Astrocyte of the spinal cord (primary cell): ENCODE results near the gene ATP9B.

ENCODE experiments used
- DNase-seq: peaks from one replicate; pipeline ENCODE4 v3.0.0; 2011; ENCODE audit warnings: low read depth, low spot score
- H3K4me3 ChIP-seq: 2 replicates; pipeline ENCODE4 v1.5.1; 2011; ENCODE audit warnings: low read depth, mild to moderate bottlenecking, low read length, moderate library complexity
- CTCF ChIP-seq: IDR thresholded peaks from 2 replicates; pipeline ENCODE4 v1.5.1; 2012; ENCODE audit warnings: low read depth, mild to moderate bottlenecking, low read length, inconsistent platforms
- in situ Hi-C: cut with HindIII; loops from 2 replicates; pipeline ENCODE4 v1.10.0; 2017; ENCODE audit warnings: low sequenced_read_pairs

ATP9B gene

GRCh38 chr18:79385326-79385707 lies 316.1 kb downstream of the ATP9B start:
- no peak for DNase-seq
- H3K4me3 ChIP-seq: no peak overlapping the region
- TF ChIP-seq CTCF: no peak
- in situ Hi-C loops: no loop called here

GRCh38 chr18:79385708-79386341 lies 316.6 kb downstream of the ATP9B start:
- in situ Hi-C loops: no loop called here
- no peak for DNase-seq
- H3K4me3 ChIP-seq: no peak overlapping the region
- TF ChIP-seq CTCF: no peak

GRCh38 chr18:79386547-79386946 lies 317.4 kb downstream of the ATP9B start:
- DNase-seq: no peak
- H3K4me3 ChIP-seq: no peak overlapping the region
- in situ Hi-C loops: no loop called here
- no peak for TF ChIP-seq CTCF

- in situ Hi-C loops: no loop called here
- DNase-seq: no peak
- no peak for TF ChIP-seq CTCF
- no peak overlapping the region for H3K4me3 ChIP-seq
Measured at GRCh38 chr18:79387214-79387613, 318.0 kb downstream of the ATP9B start.

GRCh38 chr18:79387615-79388014 lies 318.4 kb downstream of the ATP9B start:
- DNase-seq: no peak
- in situ Hi-C loops: no loop called here
- no peak overlapping the region for H3K4me3 ChIP-seq
- no peak for TF ChIP-seq CTCF

GRCh38 chr18:79388043-79388442 lies 318.8 kb downstream of the ATP9B start:
- in situ Hi-C loops: no loop called here

More at GRCh38 chr18:79388043-79388442, 318.8 kb downstream of the ATP9B start:
- no peak for TF ChIP-seq CTCF
- DNase-seq: no peak
- no peak overlapping the region for H3K4me3 ChIP-seq
